Body of pancreas (tissue), 4 donors: ENCODE measurements around the gene SMC1A.
"Not testable (repeated sequence)": the region's sequence is repeated elsewhere in the genome, so short reads cannot be mapped to it uniquely, and the experiment has no call there.

Experiments used
- CTCF ChIP-seq, 7 experiments: fragments of 450-650 bp in 4 of 7; fragments of 200-600 bp in 3 of 7; sonication (generic) in 3 of 7; IDR thresholded peaks; one replicate each; pipeline ENCODE4 v1.5.1; 2016 to 2019; ENCODE audit warnings: antibody characterized with exemption in 7 of 7
- POLR2A ChIP-seq, 3 donors: fragments of 450-650 bp; IDR thresholded peaks; one replicate each; pipeline ENCODE4 v1.6.1; 2016; ENCODE audit warnings: antibody characterized with exemption in 3 of 3, mild to moderate bottlenecking in 2 of 3

GRCh38 chrX:53420351-53420750 is 2.1 kb downstream of the SMC1A start:
- not testable (repeated sequence) for TF ChIP-seq CTCF, POLR2A (IDR thresholded peaks at IDR 0.05)
